ENCODE measurements around the gene FGGY. TPM values are rescaled to one million over a fixed set of nuclear protein-coding genes. Genes with fewer than 3 reads are reported as not detected.
A peak's percentile ranks its signal among the peaks of the same experiment; 100 is the strongest.
"Not testable (repeated sequence)": the region's sequence is repeated elsewhere in the genome, so short reads cannot be mapped to it uniquely, and the experiment has no call there.

FGGY gene
- total RNA-seq, 1 experiment from 2014 or later, result 9.7 TPM

- DNase-seq (ENCODE audit: low read depth), result peak; percentile 94
Observed at GRCh38 chr1:59477286-59477685, 180.4 kb downstream of the FGGY start.

GRCh38 chr1:59477867-59478266, 181.0 kb downstream of the FGGY start:
- no peak for DNase-seq (ENCODE audit: low read depth)

GRCh38 chr1:59478822-59479221, 181.9 kb downstream of the FGGY start:
- no peak for DNase-seq (ENCODE audit: low read depth)

- DNase-seq (ENCODE audit: low read depth), result no peak
Observed at GRCh38 chr1:59480188-59480888, 183.4 kb downstream of the FGGY start.

- DNase-seq (ENCODE audit: low read depth), result no peak
Observed at GRCh38 chr1:59481881-59482505, 185.1 kb downstream of the FGGY start.

GRCh38 chr1:59482986-59483385, 186.1 kb downstream of the FGGY start:
- DNase-seq (ENCODE audit: low read depth), result no peak

- DNase-seq (ENCODE audit: low read depth), result peak; percentile 93
Observed at GRCh38 chr1:59484096-59484495, 187.2 kb downstream of the FGGY start.

- no peak for DNase-seq (ENCODE audit: low read depth)
Observed at GRCh38 chr1:59485171-59485570, 188.3 kb downstream of the FGGY start.

GRCh38 chr1:59485949-59486348, 189.1 kb downstream of the FGGY start:
- DNase-seq (ENCODE audit: low read depth), result no peak

GRCh38 chr1:59486615-59487014, 189.7 kb downstream of the FGGY start:
- DNase-seq (ENCODE audit: low read depth), result no peak

- DNase-seq (ENCODE audit: low read depth), result peak; percentile 31
Observed at GRCh38 chr1:59487335-59488031, 190.6 kb downstream of the FGGY start.

GRCh38 chr1:59492500-59492899, 195.6 kb downstream of the FGGY start:
- DNase-seq (ENCODE audit: low read depth), result no peak

GRCh38 chr1:59494145-59494833, 197.4 kb downstream of the FGGY start:
- no peak for DNase-seq (ENCODE audit: low read depth)

GRCh38 chr1:59496156-59496555, 199.3 kb downstream of the FGGY start:
- not testable (repeated sequence) for DNase-seq (ENCODE audit: low read depth)

GRCh38 chr1:59497616-59498015, 200.7 kb downstream of the FGGY start:
- no peak for DNase-seq (ENCODE audit: low read depth)

- peak; percentile 45 for DNase-seq (ENCODE audit: low read depth)
Observed at GRCh38 chr1:59498640-59499039, 201.7 kb downstream of the FGGY start.

GRCh38 chr1:59499273-59499942, 202.5 kb downstream of the FGGY start:
- DNase-seq (ENCODE audit: low read depth), result peak; percentile 36

- DNase-seq (ENCODE audit: low read depth), result no peak
Observed at GRCh38 chr1:59499943-59500569, 203.2 kb downstream of the FGGY start.

- DNase-seq (ENCODE audit: low read depth), result no peak
Observed at GRCh38 chr1:59500950-59501742, 204.3 kb downstream of the FGGY start.
